GM12878 (cell line): ENCODE measurements around the gene SLC37A1. TPM values are rescaled to one million over a fixed set of nuclear protein-coding genes. Genes with fewer than 3 reads are reported as not detected.

Experiments used
- CBX3 ChIP-seq: fragments of 200-600 bp; sonication (generic); IDR thresholded peaks from 2 replicates; pipeline ENCODE4 v1.6.1; 2016; ENCODE audit warnings: low read depth, borderline replicate concordance
- CEBPB ChIP-seq, 2 experiments: fragments of 150-350 bp in 1 of 2; IDR thresholded peaks; 2 replicates each; pipeline ENCODE4 v1.6.1; 2012 to 2014; ENCODE audit warnings: low read depth in 2 of 2, low read length in 2 of 2, borderline replicate concordance in 1 of 2, inconsistent platforms in 1 of 2
- CREM ChIP-seq: IDR thresholded peaks from 2 replicates; pipeline ENCODE4 v1.6.1; 2014; ENCODE audit warnings: antibody characterized with exemption, low read depth
- EP300 ChIP-seq, 2 experiments: fragments of 150-350 bp in 1 of 2; IDR thresholded peaks; 2 replicates each; pipeline ENCODE4 v1.6.1; 2011 to 2012; ENCODE audit warnings: low read depth in 2 of 2, low read length in 2 of 2, borderline replicate concordance in 1 of 2, improper control_type of control experiment in 1 of 2, inconsistent platforms in 1 of 2; ENCODE audit not compliant: control insufficient read depth in 1 of 2
- JUNB ChIP-seq: IDR thresholded peaks from 2 replicates; pipeline ENCODE4 v1.6.1; 2016; ENCODE audit warnings: antibody characterized with exemption, mild to moderate bottlenecking
- KAT2A ChIP-seq: conservative IDR thresholded peaks from 2 replicates; pipeline ENCODE4 v1.6.1; 2011; ENCODE audit warnings: low read depth, low read length; ENCODE audit not compliant: control insufficient read depth
- MLLT1 ChIP-seq: fragments of 450-650 bp; IDR thresholded peaks from 2 replicates; pipeline ENCODE4 v1.6.1; 2016; ENCODE audit warnings: mild to moderate bottlenecking
- MTA2 ChIP-seq: fragments of 450-650 bp; IDR thresholded peaks from 2 replicates; pipeline ENCODE4 v1.6.1; 2016; ENCODE audit warnings: low read depth, mild to moderate bottlenecking, moderate library complexity
- NR2C1 ChIP-seq: fragments of 450-650 bp; IDR thresholded peaks from 2 replicates; pipeline ENCODE4 v1.6.1; 2017; ENCODE audit warnings: antibody characterized with exemption, mild to moderate bottlenecking, moderate library complexity
- RBBP5 ChIP-seq: fragments of 200-600 bp; sonication (generic); conservative IDR thresholded peaks from 2 replicates; pipeline ENCODE4 v1.6.1; 2016
- SMC3 ChIP-seq: IDR thresholded peaks from 2 replicates; pipeline ENCODE4 v1.6.1; 2011; ENCODE audit warnings: low read length, improper control_type of control experiment, borderline replicate concordance
- ZBTB40 ChIP-seq: fragments of 450-650 bp; IDR thresholded peaks from 2 replicates; pipeline ENCODE4 v1.6.1; 2016; ENCODE audit warnings: mild to moderate bottlenecking, moderate library complexity, borderline replicate concordance
- polyA plus RNA-seq, 11 experiments: library from polyadenylated mRNA; depleted of rRNA in 4 of 11; unstranded in 6 of 11; stranded (reverse) in 5 of 11; fragments of >200 nt; fragmentation: Nextera tagmentation in 4 of 11; fragmentation: Illumina TruSeq in 1 of 11; extraction: Ambion mirVana in 4 of 11; extraction: Trizol in 1 of 11; gene quantifications; 1 replicate in 1 of 11; 2 replicates in 10 of 11; pipeline versions ENCODE4 v1.2.1 to v1.2.3, GENCODE V29; 2011 to 2016; ENCODE audit warnings: inconsistent platforms in 2 of 11, missing spikeins in 2 of 11, low read depth in 1 of 11
- total RNA-seq, 4 experiments: library from RNA; depleted of rRNA in 3 of 4; stranded (reverse); fragments of >200 nt in 3 of 4; fragmentation: Illumina TruSeq in 1 of 4; extraction: Trizol in 1 of 4; gene quantifications; 2 replicates each; pipeline versions ENCODE4 v1.2.1 to v1.2.3, GENCODE V29; 2013 to 2021
- TF ChIP-seq, protein P1 (sequence below): fragments of 450-650 bp; formaldehyde crosslinking; IDR thresholded peaks from 2 replicates; pipeline ENCODE4 v1.4.0; 2020; ENCODE audit warnings: mild to moderate bottlenecking, moderate library complexity
- TF ChIP-seq, protein P2 (sequence below): fragments of 450-650 bp; IDR thresholded peaks from 2 replicates; pipeline ENCODE4 v1.6.1; 2017; ENCODE audit warnings: antibody characterized with exemption, mild to moderate bottlenecking, moderate library complexity
- TF ChIP-seq, protein P3 (sequence below): IDR thresholded peaks from 2 replicates; pipeline ENCODE4 v1.6.1; 2012; ENCODE audit warnings: low read depth, low read length, improper control_type of control experiment

Gene SLC37A1
- total and polyA plus RNA-seq, 10 of the 15 experiments (the other 5 are each of a cell fraction or from before 2014, with no cell fraction given) = 1.1 to 35.5 (median 24.4) TPM

GRCh38 chr21:42524341-42525028 is 10.8 kb downstream of the SLC37A1 start (continued):
- TF ChIP-seq MLLT1 (0 out of 2 replicates have a peak, but pooled peaks have one; percentile 17), CREM (peak; percentile 79), ZBTB40 (peak; percentile 46; the same call in 1 of the 2 replicates), MTA2 (peak; percentile 93), KAT2A (no peak), CEBPB (IDR thresholded peaks at IDR 0.05; ENCODE audit: borderline replicate concordance in 1 of 2, low read depth in 2 of 2, low read length in 2 of 2) (peak in 1 of 2 experiments; percentile 62; a peak in 1 of 4 replicates), NR2C1 (no peak), SMC3 (no peak), RBBP5 (no peak), EP300 (IDR thresholded peaks at IDR 0.05; ENCODE audit: borderline replicate concordance in 1 of 2, control insufficient read depth in 1 of 2, low read depth in 2 of 2, low read length in 2 of 2) (peak; percentile 80 to 81), CBX3 (no peak), JUNB (peak; percentile 58)
- TF ChIP-seq, protein P1, sequence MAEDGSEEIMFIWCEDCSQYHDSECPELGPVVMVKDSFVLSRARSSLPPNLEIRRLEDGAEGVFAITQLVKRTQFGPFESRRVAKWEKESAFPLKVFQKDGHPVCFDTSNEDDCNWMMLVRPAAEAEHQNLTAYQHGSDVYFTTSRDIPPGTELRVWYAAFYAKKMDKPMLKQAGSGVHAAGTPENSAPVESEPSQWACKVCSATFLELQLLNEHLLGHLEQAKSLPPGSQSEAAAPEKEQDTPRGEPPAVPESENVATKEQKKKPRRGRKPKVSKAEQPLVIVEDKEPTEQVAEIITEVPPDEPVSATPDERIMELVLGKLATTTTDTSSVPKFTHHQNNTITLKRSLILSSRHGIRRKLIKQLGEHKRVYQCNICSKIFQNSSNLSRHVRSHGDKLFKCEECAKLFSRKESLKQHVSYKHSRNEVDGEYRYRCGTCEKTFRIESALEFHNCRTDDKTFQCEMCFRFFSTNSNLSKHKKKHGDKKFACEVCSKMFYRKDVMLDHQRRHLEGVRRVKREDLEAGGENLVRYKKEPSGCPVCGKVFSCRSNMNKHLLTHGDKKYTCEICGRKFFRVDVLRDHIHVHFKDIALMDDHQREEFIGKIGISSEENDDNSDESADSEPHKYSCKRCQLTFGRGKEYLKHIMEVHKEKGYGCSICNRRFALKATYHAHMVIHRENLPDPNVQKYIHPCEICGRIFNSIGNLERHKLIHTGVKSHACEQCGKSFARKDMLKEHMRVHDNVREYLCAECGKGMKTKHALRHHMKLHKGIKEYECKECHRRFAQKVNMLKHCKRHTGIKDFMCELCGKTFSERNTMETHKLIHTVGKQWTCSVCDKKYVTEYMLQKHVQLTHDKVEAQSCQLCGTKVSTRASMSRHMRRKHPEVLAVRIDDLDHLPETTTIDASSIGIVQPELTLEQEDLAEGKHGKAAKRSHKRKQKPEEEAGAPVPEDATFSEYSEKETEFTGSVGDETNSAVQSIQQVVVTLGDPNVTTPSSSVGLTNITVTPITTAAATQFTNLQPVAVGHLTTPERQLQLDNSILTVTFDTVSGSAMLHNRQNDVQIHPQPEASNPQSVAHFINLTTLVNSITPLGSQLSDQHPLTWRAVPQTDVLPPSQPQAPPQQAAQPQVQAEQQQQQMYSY (CRISPR knock-in tag) = no peak
- TF ChIP-seq, protein P2, sequence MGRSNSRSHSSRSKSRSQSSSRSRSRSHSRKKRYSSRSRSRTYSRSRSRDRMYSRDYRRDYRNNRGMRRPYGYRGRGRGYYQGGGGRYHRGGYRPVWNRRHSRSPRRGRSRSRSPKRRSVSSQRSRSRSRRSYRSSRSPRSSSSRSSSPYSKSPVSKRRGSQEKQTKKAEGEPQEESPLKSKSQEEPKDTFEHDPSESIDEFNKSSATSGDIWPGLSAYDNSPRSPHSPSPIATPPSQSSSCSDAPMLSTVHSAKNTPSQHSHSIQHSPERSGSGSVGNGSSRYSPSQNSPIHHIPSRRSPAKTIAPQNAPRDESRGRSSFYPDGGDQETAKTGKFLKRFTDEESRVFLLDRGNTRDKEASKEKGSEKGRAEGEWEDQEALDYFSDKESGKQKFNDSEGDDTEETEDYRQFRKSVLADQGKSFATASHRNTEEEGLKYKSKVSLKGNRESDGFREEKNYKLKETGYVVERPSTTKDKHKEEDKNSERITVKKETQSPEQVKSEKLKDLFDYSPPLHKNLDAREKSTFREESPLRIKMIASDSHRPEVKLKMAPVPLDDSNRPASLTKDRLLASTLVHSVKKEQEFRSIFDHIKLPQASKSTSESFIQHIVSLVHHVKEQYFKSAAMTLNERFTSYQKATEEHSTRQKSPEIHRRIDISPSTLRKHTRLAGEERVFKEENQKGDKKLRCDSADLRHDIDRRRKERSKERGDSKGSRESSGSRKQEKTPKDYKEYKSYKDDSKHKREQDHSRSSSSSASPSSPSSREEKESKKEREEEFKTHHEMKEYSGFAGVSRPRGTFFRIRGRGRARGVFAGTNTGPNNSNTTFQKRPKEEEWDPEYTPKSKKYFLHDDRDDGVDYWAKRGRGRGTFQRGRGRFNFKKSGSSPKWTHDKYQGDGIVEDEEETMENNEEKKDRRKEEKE = no peak
- TF ChIP-seq, protein P3, sequence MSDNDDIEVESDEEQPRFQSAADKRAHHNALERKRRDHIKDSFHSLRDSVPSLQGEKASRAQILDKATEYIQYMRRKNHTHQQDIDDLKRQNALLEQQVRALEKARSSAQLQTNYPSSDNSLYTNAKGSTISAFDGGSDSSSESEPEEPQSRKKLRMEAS = no peak; the same call in 1 of the 2 replicates
